ENCODE results near the gene OSER1. TPM values are rescaled to one million over a fixed set of nuclear protein-coding genes. Genes with fewer than 3 reads are reported as not detected.
"Not testable (repeated sequence)": the region's sequence is repeated elsewhere in the genome, so short reads cannot be mapped to it uniquely, and the experiment has no call there.

OSER1 gene
- total RNA-seq, 4 donors from 2014 or later: 41.2 to 49.6 (median 46.8) TPM

DNA sequence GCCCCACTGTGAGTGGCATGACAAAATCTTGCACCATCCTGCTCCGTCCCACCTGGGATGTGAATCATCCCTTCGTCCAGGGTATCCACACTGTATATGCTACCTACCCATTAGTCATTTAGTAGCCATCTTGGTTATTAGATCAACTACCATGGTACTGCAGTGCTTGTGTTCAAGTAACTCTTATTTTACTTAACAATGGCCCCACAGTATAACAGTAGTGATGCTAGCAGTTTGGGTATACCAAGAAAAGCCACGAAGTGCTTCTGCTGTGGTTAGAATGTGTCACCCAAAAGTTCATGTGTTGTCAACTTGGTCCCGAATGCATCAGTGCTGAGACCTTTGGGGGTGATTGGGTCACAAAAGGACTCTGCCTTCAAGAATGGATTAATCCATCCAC lies 11.7 kb downstream of the OSER1 start:
- 91 to 95% methylated on average over 4 of the region's 4 CpGs for WGBS, 2 donors
- intact Hi-C loops (cut with DNase I; ENCODE audit: low total_unique reads): no loop called here
- DNase-seq (ENCODE audit: low spot score in 2 of 2): no peak
- H3K4me3 ChIP-seq (ENCODE audit: low read depth, poor library complexity, severe bottlenecking): no peak overlapping the region
- TF ChIP-seq, protein P1, sequence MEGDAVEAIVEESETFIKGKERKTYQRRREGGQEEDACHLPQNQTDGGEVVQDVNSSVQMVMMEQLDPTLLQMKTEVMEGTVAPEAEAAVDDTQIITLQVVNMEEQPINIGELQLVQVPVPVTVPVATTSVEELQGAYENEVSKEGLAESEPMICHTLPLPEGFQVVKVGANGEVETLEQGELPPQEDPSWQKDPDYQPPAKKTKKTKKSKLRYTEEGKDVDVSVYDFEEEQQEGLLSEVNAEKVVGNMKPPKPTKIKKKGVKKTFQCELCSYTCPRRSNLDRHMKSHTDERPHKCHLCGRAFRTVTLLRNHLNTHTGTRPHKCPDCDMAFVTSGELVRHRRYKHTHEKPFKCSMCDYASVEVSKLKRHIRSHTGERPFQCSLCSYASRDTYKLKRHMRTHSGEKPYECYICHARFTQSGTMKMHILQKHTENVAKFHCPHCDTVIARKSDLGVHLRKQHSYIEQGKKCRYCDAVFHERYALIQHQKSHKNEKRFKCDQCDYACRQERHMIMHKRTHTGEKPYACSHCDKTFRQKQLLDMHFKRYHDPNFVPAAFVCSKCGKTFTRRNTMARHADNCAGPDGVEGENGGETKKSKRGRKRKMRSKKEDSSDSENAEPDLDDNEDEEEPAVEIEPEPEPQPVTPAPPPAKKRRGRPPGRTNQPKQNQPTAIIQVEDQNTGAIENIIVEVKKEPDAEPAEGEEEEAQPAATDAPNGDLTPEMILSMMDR (IDR thresholded peaks at IDR 0.05): no peak
- no peak for TF ChIP-seq POLR2A (IDR thresholded peaks at IDR 0.05)

GRCh38 chr20:44196271-44196670 lies 14.3 kb downstream of the OSER1 start:
- H3K4me3 ChIP-seq (ENCODE audit: low read depth, poor library complexity, severe bottlenecking): no peak overlapping the region
- TF ChIP-seq, protein P1 (IDR thresholded peaks at IDR 0.05): no peak
- no peak for TF ChIP-seq POLR2A (IDR thresholded peaks at IDR 0.05)
- intact Hi-C loops (cut with DNase I; ENCODE audit: low total_unique reads): no loop called here
- no peak for DNase-seq (ENCODE audit: low spot score in 2 of 2)
- WGBS, 2 donors: 68 to 72% methylated on average over 3 of the region's 3 CpGs

GRCh38 chr20:44195605-44196004 lies 15.0 kb downstream of the OSER1 start:
- TF ChIP-seq, protein P1 (IDR thresholded peaks at IDR 0.05): no peak
- no peak for TF ChIP-seq POLR2A (IDR thresholded peaks at IDR 0.05)
- WGBS, 2 donors: 95 to 98% methylated on average over 1 of the region's 1 CpG
- intact Hi-C loops (cut with DNase I; ENCODE audit: low total_unique reads): no loop called here
- H3K4me3 ChIP-seq (ENCODE audit: low read depth, poor library complexity, severe bottlenecking): no peak overlapping the region
- no peak for DNase-seq (ENCODE audit: low spot score in 2 of 2)

GRCh38 chr20:44193801-44194200 lies 16.8 kb downstream of the OSER1 start:
- 72 to 80% methylated on average over 2 of the region's 2 CpGs for WGBS, 2 donors
- no peak overlapping the region for H3K4me3 ChIP-seq (ENCODE audit: low read depth, poor library complexity, severe bottlenecking)
- intact Hi-C loops (cut with DNase I; ENCODE audit: low total_unique reads): no loop called here
- no peak for DNase-seq (ENCODE audit: low spot score in 2 of 2)
- TF ChIP-seq, protein P1 (IDR thresholded peaks at IDR 0.05): no peak
- no peak for TF ChIP-seq POLR2A (IDR thresholded peaks at IDR 0.05)

DNA sequence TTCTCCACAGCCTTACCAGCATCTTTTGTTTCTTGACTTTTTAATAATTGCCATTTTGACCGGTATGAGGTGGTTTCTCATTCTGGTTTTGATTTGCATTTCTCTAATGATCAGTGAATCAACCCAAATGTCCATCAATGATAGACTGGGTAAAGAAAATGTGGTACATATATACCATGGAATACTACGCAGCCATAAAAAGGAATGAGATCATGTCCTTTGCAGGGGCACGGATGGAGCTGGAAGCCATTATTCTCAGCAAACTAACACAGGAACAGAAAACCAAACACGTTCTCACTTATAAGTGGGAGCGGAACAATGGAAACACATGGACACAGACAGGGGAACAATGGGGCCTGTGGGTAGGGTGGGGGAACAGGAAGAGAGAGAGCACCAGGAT lies 18.9 kb downstream of the OSER1 start:
- not testable (repeated sequence) for DNase-seq (ENCODE audit: low spot score in 2 of 2)
- intact Hi-C loops (cut with DNase I; ENCODE audit: low total_unique reads): loop anchor here (2.0 kb wide), 1 partner anchor 67 kb away; no protein-coding TSS in a partner anchor
- 92 to 96% methylated on average over 5 of the region's 5 CpGs for WGBS, 2 donors

GRCh38 chr20:44190197-44190852 lies 20.2 kb downstream of the OSER1 start:
- not testable (repeated sequence) for DNase-seq (ENCODE audit: low spot score in 2 of 2); H3K4me3 ChIP-seq (ENCODE audit: low read depth, poor library complexity, severe bottlenecking)
- intact Hi-C loops (cut with DNase I; ENCODE audit: low total_unique reads): loop anchor here (2.0 kb wide), 1 partner anchor 68 kb away; no protein-coding TSS in a partner anchor
- WGBS, 2 donors: 23 to 24% methylated on average over 15 of the region's 15 CpGs

More for the DNA sequence above, 18.9 kb downstream of the OSER1 start:
- not testable (repeated sequence) for H3K4me3 ChIP-seq (ENCODE audit: low read depth, poor library complexity, severe bottlenecking)

DNA sequence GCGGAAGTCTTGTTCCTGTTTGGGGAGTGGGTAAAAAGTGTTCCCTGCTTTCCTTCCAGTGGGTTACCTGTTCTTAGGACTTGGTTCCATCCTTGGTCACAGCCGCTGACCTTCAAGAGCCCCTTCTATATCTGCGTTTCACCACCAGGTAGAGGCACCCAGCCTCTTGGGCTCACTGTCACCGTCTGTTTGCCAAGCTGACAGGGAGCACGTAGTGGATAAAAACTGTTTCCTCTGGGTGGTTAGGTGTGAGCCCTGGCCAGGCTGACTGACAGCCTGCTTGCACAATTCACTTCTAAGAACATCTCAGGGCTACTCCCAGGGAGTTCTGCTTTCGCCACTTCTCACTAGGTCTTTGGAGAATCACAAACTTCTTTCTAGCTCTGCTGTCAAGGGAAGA lies 21.8 kb downstream of the OSER1 start:
- H3K4me3 ChIP-seq (ENCODE audit: low read depth, poor library complexity, severe bottlenecking): no peak overlapping the region
- TF ChIP-seq, protein P1 (IDR thresholded peaks at IDR 0.05): no peak
- TF ChIP-seq POLR2A (IDR thresholded peaks at IDR 0.05): no peak
- intact Hi-C loops (cut with DNase I; ENCODE audit: low total_unique reads): loop anchor here (1.0 kb wide), 1 partner anchor 72 kb away; no protein-coding TSS in a partner anchor
- 52 to 70% methylated on average over 6 of the region's 6 CpGs for WGBS, 2 donors
- no peak for DNase-seq (ENCODE audit: low spot score in 2 of 2)

All from lower leg skin (tissue), 4 donors.